COLO829 (cell line): ENCODE results near the gene GMPS.
"Not testable (repeated sequence)": the region's sequence is repeated elsewhere in the genome, so short reads cannot be mapped to it uniquely, and the experiment has no call there.

Experiments
- DNase-seq: peaks from one replicate; pipeline ENCODE4 v3.0.0; 2012; ENCODE audit warnings: low spot score

The GMPS gene

GRCh38 chr3:155944081-155944480 is 73.6 kb downstream of the GMPS start:
- DNase-seq = no peak

GRCh38 chr3:155946178-155946577 is 75.7 kb downstream of the GMPS start:
- no peak for DNase-seq

- DNase-seq = no peak
These were observed 78.0 kb downstream of the GMPS start for GRCh38 chr3:155948476-155948875.

- DNase-seq = no peak
These were observed 79.2 kb downstream of the GMPS start for GRCh38 chr3:155949453-155950217.

GRCh38 chr3:155956508-155957411 is 86.3 kb downstream of the GMPS start:
- no peak for DNase-seq

GRCh38 chr3:155957412-155957880 is 87.0 kb downstream of the GMPS start:
- DNase-seq = no peak

- DNase-seq = no peak
These were observed 88.2 kb downstream of the GMPS start for GRCh38 chr3:155958676-155959075.

GRCh38 chr3:155960060-155960459 is 89.6 kb downstream of the GMPS start:
- DNase-seq = no peak

GRCh38 chr3:155961044-155961443 is 90.6 kb downstream of the GMPS start:
- not testable (repeated sequence) for DNase-seq

- DNase-seq = no peak
These were observed 93.1 kb downstream of the GMPS start for GRCh38 chr3:155963570-155963969.

GRCh38 chr3:155970398-155970797 is 99.9 kb downstream of the GMPS start:
- DNase-seq = no peak

- DNase-seq = no peak
These were observed 102.6 kb downstream of the GMPS start for GRCh38 chr3:155972885-155973584.

- DNase-seq = no peak
These were observed 107.9 kb downstream of the GMPS start for GRCh38 chr3:155978324-155978723.

- DNase-seq = no peak
These were observed 109.3 kb downstream of the GMPS start for GRCh38 chr3:155979746-155980145.

- no peak for DNase-seq
These were observed 111.2 kb downstream of the GMPS start for GRCh38 chr3:155981669-155982068.

GRCh38 chr3:155983834-155984474 is 113.5 kb downstream of the GMPS start:
- no peak for DNase-seq

GRCh38 chr3:155984791-155985417 is 114.5 kb downstream of the GMPS start:
- DNase-seq = peak; percentile 15

GRCh38 chr3:155989536-155989935 is 119.1 kb downstream of the GMPS start:
- DNase-seq = no peak

- DNase-seq = no peak
These were observed 120.8 kb downstream of the GMPS start for GRCh38 chr3:155991212-155991611.

- no peak for DNase-seq
These were observed 121.4 kb downstream of the GMPS start for GRCh38 chr3:155991847-155992246.
